Renal cortex interstitium (tissue), 11 donors: ENCODE data around the gene C1orf115. TPM values are rescaled to one million over a fixed set of nuclear protein-coding genes. Genes with fewer than 3 reads are reported as not detected.

Source experiments
- DNase-seq, 11 donors: peaks; one replicate each; pipeline ENCODE4 v3.0.0-alpha.2; 2013; ENCODE audit warnings: low read depth in 9 of 11, low spot score in 4 of 11; ENCODE audit errors: extremely low read depth in 1 of 11
- polyA plus RNA-seq, 3 donors: library from polyadenylated mRNA; unstranded; fragments of 120-200 nt; gene quantifications; one replicate each; pipeline ENCODE4 v1.2.1, GENCODE V29; 2013; ENCODE audit not compliant: insufficient read length in 3 of 3

Gene C1orf115
- polyA plus RNA-seq, 3 donors, result 25.6 to 27.3 (median 26.0) TPM

- no peak for DNase-seq
Observed at GRCh38 chr1:220684890-220685289, 5.3 kb upstream of the C1orf115 start.

DNA sequence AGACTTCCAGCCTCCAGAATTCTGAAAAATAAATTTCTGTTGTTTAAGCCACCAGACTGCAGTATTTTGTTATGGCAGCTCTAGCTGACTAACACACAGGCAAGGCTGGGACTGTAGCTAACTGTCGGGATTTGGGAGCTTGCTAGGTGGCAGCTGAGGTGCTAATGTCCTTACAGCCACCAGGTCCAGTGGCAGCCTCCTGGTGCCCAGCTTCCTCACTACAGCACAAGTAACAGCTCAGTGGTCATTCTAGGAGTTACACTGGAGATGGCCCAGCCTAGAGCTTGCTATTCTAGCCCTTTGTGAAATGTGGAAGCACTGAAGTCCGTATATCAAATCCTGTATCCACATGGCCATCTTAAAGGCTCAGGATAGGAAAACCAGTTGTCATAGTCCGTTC lies 4.3 kb upstream of the C1orf115 start:
- DNase-seq, result no peak

- DNase-seq, result no peak
Observed at GRCh38 chr1:220687809-220688208, 2.4 kb upstream of the C1orf115 start.

- DNase-seq, result no peak
Observed at GRCh38 chr1:220689666-220690065, 497 bp upstream of the C1orf115 start.

DNA sequence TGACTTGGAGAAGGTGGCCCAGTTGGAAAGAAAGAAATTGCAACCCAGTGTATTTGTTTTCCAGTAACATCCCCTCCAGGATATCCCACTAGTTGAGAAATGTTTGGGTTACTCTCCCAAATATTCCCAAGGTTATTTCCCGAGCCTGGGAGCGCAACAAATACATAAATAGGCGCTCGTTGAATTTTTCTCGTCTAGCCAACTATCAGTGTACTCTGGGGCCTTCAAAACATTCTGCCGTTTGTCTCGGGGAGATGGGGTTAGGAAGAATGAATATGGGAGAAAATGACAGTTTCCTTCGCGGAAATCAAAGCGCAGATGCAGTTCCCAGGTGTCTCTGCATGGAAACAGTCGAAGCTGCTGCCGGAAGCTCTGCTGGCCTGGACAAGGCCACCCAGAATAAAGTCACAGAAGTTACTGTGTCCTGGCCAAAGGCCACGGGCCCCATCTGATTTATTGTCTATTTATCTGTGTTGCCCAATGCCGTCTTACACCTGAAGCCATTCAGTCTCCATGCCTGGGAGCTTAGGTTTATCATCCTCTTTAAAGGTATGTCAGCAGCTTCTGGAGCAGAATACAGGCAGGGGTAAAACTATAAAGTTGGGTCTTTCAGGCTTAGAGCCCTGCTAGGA lies 1.0 kb downstream of the C1orf115 start:
- no peak for DNase-seq

GRCh38 chr1:220692436-220693228 lies 2.5 kb downstream of the C1orf115 start:
- no peak for DNase-seq

GRCh38 chr1:220694866-220695382 lies 4.8 kb downstream of the C1orf115 start:
- no peak for DNase-seq

GRCh38 chr1:220695426-220695825 lies 5.3 kb downstream of the C1orf115 start:
- no peak for DNase-seq

- DNase-seq, result no peak
Observed at GRCh38 chr1:220696226-220696862, 6.2 kb downstream of the C1orf115 start.

GRCh38 chr1:220696863-220697231 lies 6.7 kb downstream of the C1orf115 start:
- no peak for DNase-seq

DNA sequence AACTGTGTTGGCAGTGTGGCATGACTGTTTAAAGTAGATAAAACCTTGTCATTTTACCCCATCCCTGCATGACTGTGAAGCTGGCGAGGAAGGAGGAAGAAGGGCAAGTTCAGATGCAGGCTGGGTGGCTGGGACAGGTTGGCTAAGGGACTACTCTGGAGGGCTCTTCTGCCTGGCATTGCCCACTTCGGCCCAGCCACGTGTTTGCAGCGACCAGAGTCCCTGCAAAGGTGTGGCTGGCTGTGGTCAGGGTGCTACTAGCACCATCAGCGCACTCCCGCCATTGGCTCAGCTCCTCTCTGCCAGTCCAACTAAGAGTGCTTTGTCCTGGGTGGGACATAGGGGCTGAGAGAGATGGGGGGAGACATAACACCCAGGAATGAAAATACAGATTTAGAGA lies 7.2 kb downstream of the C1orf115 start:
- no peak for DNase-seq

DNA sequence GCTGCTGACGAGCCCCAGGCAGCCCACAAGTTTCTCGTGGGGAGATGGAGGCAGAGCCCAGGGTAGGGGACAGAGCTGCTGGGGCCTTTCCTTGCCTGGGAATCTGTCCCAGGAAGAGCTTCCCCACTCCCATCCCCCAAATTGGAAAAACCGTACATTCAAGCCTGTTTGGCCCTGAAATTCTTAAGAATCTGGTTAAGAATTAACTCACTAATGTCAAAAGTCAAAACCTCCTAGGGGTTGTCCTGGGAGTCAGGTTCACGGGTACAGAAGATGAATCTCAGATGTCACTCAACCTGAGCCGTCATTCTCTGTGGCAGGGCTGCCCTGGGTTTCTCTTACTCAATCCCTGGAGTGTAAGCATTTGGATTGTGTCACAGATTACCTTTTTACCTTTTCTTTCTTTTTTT lies 8.4 kb downstream of the C1orf115 start:
- DNase-seq, result no peak

DNA sequence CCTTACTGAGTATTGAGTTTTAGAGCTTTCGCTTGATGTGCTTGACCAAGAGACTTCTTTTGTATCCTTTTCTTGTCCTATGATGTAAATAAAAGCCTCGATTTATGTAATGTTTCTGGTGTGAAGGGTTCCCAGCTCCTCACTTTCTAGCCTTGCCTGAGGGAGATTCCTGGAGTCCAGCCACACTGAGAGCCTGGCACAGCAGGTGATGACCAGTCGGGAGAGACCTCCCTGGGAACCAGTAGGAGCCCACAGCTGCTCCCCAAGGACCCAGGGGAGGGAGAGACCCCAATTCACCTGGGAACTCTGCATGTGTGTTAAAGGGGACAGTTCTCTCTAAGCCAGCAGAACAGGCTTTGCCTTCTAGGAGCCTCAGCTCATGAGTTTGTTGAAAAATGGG lies 8.9 kb downstream of the C1orf115 start:
- DNase-seq, result no peak

DNA sequence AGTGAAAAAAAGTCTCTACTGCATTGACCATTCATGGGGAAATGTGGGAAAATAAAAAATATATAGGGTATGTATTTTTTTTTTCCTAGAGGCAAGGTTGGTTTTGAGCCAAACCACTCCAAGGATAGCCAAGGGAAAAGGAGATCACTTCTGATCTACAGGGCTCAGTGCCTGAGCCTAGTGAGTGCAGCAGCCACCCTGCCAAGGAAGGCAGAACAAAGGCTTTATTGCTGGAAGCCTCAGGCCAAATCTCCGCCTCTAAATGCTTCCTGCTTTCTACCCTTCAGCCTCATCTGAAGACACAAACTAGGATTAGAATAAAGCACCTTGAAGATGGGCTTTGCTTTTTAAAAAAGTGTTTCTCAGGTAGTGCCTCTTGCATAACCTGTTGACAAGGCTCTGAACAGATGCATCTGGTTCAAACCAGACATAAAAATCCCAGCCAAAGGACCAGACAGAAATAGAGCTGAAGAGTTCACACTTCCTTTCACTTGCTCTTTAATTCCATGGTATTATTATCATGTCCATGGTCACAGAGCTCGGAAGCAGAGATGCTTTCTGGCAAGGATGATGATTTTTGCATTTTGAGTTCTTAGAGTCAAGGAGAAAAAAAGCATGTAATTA lies 10.5 kb downstream of the C1orf115 start:
- DNase-seq, result no peak

- no peak for DNase-seq
Observed at GRCh38 chr1:220701974-220702373, 11.8 kb downstream of the C1orf115 start.

DNA sequence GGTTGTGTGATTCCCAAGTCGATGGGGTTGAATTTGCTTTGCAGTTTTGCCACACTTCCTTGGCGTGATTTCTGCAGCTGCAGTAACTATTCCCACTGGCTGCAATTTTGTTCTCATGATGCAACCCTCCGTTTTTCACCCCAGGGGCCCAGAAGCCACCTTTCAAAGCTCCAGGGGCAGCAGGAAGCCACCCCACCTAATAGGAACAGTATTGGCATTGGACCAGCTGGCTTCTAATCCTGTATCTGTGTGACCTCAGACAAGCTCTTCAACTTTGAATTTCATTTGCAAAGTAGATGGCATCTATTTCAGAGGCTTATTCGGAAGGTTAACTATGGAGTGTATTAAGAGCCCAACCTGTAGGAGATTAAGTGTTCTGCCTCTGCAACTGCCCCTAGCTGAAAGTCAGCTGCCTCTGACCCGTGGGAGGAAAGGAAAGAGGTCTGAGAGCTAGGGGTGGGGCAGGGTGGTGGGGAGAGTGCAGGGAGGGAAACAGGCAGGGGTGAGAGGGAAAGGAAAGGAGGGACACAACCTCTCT lies 12.6 kb downstream of the C1orf115 start:
- no peak for DNase-seq

DNA sequence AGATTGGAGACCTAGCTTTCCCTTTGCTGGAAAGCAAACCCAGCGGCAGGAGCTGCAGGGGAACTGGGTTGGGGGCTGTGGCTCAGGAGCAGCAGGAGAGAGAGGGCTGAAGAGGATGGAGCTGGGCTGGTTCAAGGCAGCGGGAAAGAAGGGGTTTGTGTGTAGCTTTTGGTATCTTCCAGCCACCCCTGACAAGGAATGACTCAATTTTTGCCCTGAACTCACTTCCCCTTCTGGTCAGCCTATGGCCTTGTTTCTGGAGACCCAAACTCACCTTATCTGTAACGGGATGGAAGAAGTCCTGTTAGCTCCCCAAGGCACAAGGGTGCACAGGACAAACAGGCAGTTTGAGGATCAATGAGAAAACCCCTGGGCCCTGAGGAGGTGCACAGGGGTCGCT lies 13.1 kb downstream of the C1orf115 start:
- no peak for DNase-seq

DNA sequence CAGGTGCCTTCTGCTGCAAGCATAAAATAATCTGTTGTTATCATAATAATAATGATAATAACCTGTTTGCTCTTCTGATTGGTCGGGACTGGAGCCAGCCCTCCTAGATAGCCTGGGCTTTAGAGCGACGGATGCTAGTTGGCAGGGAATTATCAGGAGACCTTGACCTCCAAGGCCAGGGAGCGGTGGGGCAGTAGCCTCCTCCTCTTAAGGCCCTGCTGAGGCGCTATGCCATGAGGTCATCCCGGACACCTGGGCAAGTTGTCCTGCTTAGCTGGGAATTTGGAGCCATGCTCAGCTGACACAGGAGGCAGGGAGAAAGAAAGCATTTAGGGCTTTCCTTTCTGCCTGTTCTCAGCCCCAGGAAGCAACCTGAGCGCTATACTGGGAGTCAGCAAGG lies 15.6 kb downstream of the C1orf115 start:
- no peak for DNase-seq

- no peak for DNase-seq
Observed at GRCh38 chr1:220706480-220706879, 16.3 kb downstream of the C1orf115 start.
